ENCODE data around the gene DUS4L. TPM values are rescaled to one million over a fixed set of nuclear protein-coding genes. Genes with fewer than 3 reads are reported as not detected.
A peak's percentile ranks its signal among the peaks of the same experiment; 100 is the strongest.

Gene DUS4L, protein sequence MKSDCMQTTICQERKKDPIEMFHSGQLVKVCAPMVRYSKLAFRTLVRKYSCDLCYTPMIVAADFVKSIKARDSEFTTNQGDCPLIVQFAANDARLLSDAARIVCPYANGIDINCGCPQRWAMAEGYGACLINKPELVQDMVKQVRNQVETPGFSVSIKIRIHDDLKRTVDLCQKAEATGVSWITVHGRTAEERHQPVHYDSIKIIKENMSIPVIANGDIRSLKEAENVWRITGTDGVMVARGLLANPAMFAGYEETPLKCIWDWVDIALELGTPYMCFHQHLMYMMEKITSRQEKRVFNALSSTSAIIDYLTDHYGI
- total RNA-seq (10 to 100 TPM; 10.0 to 14.1 (median 11.2) TPM), polyA plus RNA-seq (1 to 10 TPM; 7.5 to 7.9 TPM), total RNA-seq (2.3 reads per million, percentile 11 among the genes with 10 or more reads in this experiment)

DNA sequence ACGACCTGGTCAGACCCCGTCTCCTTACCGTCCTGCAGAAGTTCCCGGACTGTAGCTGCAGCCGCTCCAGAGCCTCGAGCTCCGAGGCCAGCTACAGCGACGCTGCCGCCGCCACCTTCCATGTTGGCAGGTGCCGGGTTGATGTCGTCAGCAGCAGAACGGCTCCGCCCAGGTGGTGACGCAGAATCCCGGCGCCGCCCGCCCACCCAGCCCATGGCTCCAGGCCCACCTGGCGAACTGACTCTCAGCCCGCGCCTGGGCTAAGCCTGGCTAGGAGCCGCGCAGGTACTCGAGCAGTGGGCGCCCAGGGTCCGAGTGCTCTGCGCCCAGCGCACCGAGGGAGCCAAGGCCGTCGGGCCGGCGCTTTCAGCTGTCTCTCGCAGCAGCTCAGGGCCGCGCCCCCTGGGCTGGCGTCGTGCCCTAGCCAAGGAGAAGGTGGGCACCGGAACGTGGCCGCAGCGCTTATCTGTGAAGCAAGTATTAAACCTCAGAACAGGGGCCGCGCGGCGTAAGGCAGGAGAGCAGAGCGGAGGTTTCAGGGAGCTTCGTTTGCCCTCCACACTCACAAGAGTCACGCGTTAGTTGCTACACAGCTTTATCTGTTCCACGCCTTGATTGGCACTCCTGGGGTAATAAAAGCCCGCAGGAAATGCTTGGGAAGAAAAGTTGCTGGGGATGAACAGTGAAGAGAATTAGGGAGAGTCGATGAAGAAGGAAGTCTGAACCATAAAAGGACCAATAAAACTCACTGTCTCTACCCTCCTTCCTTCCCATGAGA is at the start of gene DUS4L, which contains the start of gene COG5:
Gene DUS4L (plus strand): TSS at position 197 of the 778 bp plus-strand sequence. CDS start 3,100 bp downstream, outside the sequence.
Gene COG5 (minus strand): TSS at position 146 of the 778 bp plus-strand sequence. CDS start 24 bp downstream, at position 122.
- Histone ChIP-seq H3K36me3 (ENCODE audit: control insufficient read depth in 2 of 3, insufficient read depth in 3 of 3, low read length in 3 of 3) (no peaks in the 10 kb centered on the region), H3K4me1 (ENCODE audit: control insufficient read depth in 2 of 2, insufficient read depth in 2 of 2, low read length in 2 of 2) (peaks cover 40 to 50% of the 10 kb centered on the region in 2 donors), H3K27me3 (ENCODE audit: control insufficient read depth in 2 of 2, insufficient read depth in 2 of 2, low read length in 2 of 2) (no peaks in the 10 kb centered on the region), H3K9me3 (ENCODE audit: control insufficient read depth in 2 of 3, low read length in 3 of 3) (no peaks in the 10 kb centered on the region), H3K4me3 (ENCODE audit: low read length) (peak within 1 kb of the TSS; percentile 86), H3K27ac (ENCODE audit: low read depth, low read length) (peak within 1 kb of the TSS; percentile 98)
- H3K9me3 Mint-ChIP-seq: peaks cover 0 to 1% (median 0%) of the 10 kb centered on the region in 11 donors
- ChIA-PET CTCF (interaction anchor here (1.2 kb wide), 1 partner anchor 179 kb away, joined by 4 read pairs; no protein-coding TSS in a partner anchor), POLR2A (interaction anchor here (0.6 to 2.4 kb wide), 13 partner anchors 9 to 416 kb away, joined by 3 to 17 read pairs (median 5); partner anchors contain the start of genes BCAP29, CBLL1, DLD and HBP1)
- no peaks in the 10 kb centered on the region for H3K27me3 Mint-ChIP-seq
- peaks cover 0 to 12% (median 8%) of the 10 kb centered on the region in 5 donors for H3K36me3 Mint-ChIP-seq
- intact Hi-C loops (cut with micrococcal nuclease): loop anchor here (1.0 to 5.0 kb wide), 16 partner anchors 15 to 963 kb away; partner anchors contain the start of genes DLD (in 2 of the 2), PNPLA8 (in 2 of the 2), BCAP29 (in 1 of the 2) and CCDC71L (in 1 of the 2)
- H3K4me1 Mint-ChIP-seq: peaks cover 40 to 76% (median 62%) of the 10 kb centered on the region in 7 donors
- H3K4me3 Mint-ChIP-seq: peak within 1 kb of the TSS; percentile 76 to 99 (median 91)
- H3K27ac Mint-ChIP-seq: peak within 1 kb of the TSS; percentile 87 to 97 (median 93)
- DNase-seq (peak; percentile 78 to 88 (median 84)), ATAC-seq (peak; percentile 91)

DNA sequence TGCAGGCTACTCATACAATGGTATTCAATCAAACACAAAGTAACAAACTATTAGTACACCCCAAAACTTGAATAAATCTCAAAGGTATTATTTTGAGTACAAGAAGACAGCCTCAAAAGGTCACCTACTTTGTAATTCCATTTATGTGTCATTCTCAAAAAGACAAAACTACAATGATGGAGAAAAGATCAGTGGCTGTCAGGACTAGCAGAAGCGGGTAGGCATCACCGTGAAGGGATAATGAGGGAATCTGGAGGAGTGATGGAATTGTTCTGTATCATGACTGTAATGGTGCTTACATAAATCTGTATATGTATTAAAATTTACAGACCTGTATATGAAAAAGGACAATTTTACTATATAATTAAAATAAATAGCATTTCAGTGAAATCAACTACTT is 37.1 kb upstream of the DUS4L start:
- H3K4me1 Mint-ChIP-seq: peaks cover 0 to 44% (median 25%) of the 10 kb centered on the region in 7 donors
- POLR2A ChIA-PET: no interaction called here

DNA sequence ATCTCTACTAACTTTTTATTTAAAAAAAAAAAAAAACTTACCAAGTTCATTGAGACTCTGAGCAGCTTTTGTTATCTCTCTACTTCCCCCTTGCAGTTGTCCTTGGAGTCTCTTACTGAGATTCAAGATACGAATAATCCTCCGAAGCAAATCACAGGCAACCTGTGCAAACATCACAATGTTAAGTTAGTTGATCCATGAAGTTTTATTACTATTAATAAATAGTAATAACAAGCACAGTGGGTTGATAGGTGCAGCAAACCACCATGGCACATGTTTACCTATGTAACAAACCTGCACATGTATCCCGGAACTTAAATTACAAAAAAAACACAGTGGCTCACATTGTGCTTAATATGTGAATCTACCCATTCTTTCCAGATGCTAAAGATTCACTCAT is 36.6 kb upstream of the DUS4L start:
- no peaks in the 10 kb centered on the region for H3K9me3 ChIP-seq (ENCODE audit: control insufficient read depth in 2 of 3, low read length in 3 of 3)
- CTCF ChIA-PET: no interaction called here
- H3K4me1 ChIP-seq (ENCODE audit: control insufficient read depth in 2 of 2, insufficient read depth in 2 of 2, low read length in 2 of 2): no peaks in the 10 kb centered on the region
- DNase-seq (no peak), ATAC-seq (no peak)
- POLR2A ChIA-PET: interaction anchor here (1.2 kb wide), 1 partner anchor 37 kb away, joined by 3 read pairs; no protein-coding TSS in a partner anchor
- H3K27ac Mint-ChIP-seq: no peak overlapping the region
- no peak overlapping the region for H3K4me3 Mint-ChIP-seq
- H3K9me3 Mint-ChIP-seq: no peaks in the 10 kb centered on the region
- H3K4me3 ChIP-seq (ENCODE audit: low read length): no peak overlapping the region
- no peaks in the 10 kb centered on the region for H3K27me3 Mint-ChIP-seq
- H3K36me3 ChIP-seq (ENCODE audit: control insufficient read depth in 2 of 3, insufficient read depth in 3 of 3, low read length in 3 of 3): peaks cover 0 to 8% (median 7%) of the 10 kb centered on the region in 3 experiments
- peaks cover 0 to 41% (median 22%) of the 10 kb centered on the region in 7 donors for H3K4me1 Mint-ChIP-seq
- intact Hi-C loops (cut with micrococcal nuclease): no loop called here
- no peak overlapping the region for H3K27ac ChIP-seq (ENCODE audit: low read depth, low read length)
- no peaks in the 10 kb centered on the region for H3K27me3 ChIP-seq (ENCODE audit: control insufficient read depth in 2 of 2, insufficient read depth in 2 of 2, low read length in 2 of 2)
- peaks cover 3 to 64% (median 43%) of the 10 kb centered on the region in 5 donors for H3K36me3 Mint-ChIP-seq

More for the DNA sequence above, 37.1 kb upstream of the DUS4L start:
- no peaks in the 10 kb centered on the region for H3K9me3 ChIP-seq (ENCODE audit: control insufficient read depth in 2 of 3, low read length in 3 of 3)
- no peaks in the 10 kb centered on the region for H3K27me3 ChIP-seq (ENCODE audit: control insufficient read depth in 2 of 2, insufficient read depth in 2 of 2, low read length in 2 of 2)
- CTCF ChIA-PET: no interaction called here
- no peak for DNase-seq
- H3K36me3 ChIP-seq (ENCODE audit: control insufficient read depth in 2 of 3, insufficient read depth in 3 of 3, low read length in 3 of 3): peaks cover 0 to 8% (median 7%) of the 10 kb centered on the region in 3 experiments
- peaks cover 0 to 3% (median 0%) of the 10 kb centered on the region in 11 donors for H3K9me3 Mint-ChIP-seq
- no peaks in the 10 kb centered on the region for H3K4me1 ChIP-seq (ENCODE audit: control insufficient read depth in 2 of 2, insufficient read depth in 2 of 2, low read length in 2 of 2)
- no peak overlapping the region for H3K27ac ChIP-seq (ENCODE audit: low read depth, low read length)
- peaks cover 3 to 69% (median 47%) of the 10 kb centered on the region in 5 donors for H3K36me3 Mint-ChIP-seq
- H3K4me3 ChIP-seq (ENCODE audit: low read length): no peak overlapping the region
- ATAC-seq: no peak
- intact Hi-C loops (cut with micrococcal nuclease): no loop called here
- no peaks in the 10 kb centered on the region for H3K27me3 Mint-ChIP-seq
- no peak overlapping the region for H3K27ac Mint-ChIP-seq
- H3K4me3 Mint-ChIP-seq: no peak overlapping the region

DNA sequence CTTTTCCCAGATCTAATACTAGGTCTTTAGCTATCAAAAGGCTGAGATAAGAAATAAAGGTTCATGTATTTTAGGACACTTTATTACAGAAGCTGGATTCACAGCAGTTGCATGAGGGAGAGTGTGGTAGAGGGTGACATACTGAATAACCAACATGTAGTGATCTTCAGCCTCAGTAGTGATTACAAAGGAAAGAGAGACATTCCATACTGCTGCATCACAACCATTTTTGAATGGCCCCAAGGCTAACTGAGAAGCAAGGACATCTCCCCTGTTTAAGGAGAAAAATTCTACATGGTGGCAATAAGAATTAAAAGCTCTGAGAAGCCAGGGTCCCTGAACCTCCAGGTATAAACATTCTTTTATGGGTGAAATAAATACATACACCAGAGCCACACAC is 35.3 kb upstream of the DUS4L start:
- H3K9me3 Mint-ChIP-seq: no peaks in the 10 kb centered on the region
- ChIA-PET CTCF (no interaction called here), POLR2A (interaction anchor here (1.2 kb wide), 1 partner anchor 36 kb away, joined by 3 read pairs; no protein-coding TSS in a partner anchor)
- H3K27me3 Mint-ChIP-seq: no peaks in the 10 kb centered on the region
- DNase-seq: no peak
- Histone ChIP-seq H3K36me3 (ENCODE audit: control insufficient read depth in 2 of 3, insufficient read depth in 3 of 3, low read length in 3 of 3) (peaks cover 0 to 8% (median 7%) of the 10 kb centered on the region in 3 experiments), H3K27me3 (ENCODE audit: control insufficient read depth in 2 of 2, insufficient read depth in 2 of 2, low read length in 2 of 2) (no peaks in the 10 kb centered on the region), H3K27ac (ENCODE audit: low read depth, low read length) (no peak overlapping the region), H3K4me1 (ENCODE audit: control insufficient read depth in 2 of 2, insufficient read depth in 2 of 2, low read length in 2 of 2) (no peaks in the 10 kb centered on the region), H3K9me3 (ENCODE audit: control insufficient read depth in 2 of 3, low read length in 3 of 3) (no peaks in the 10 kb centered on the region), H3K4me3 (ENCODE audit: low read length) (no peak overlapping the region)
- peaks cover 9 to 63% (median 38%) of the 10 kb centered on the region in 5 donors for H3K36me3 Mint-ChIP-seq
- peaks cover 7 to 43% (median 27%) of the 10 kb centered on the region in 7 donors for H3K4me1 Mint-ChIP-seq
- no peak overlapping the region for H3K27ac Mint-ChIP-seq
- ATAC-seq: no peak
- H3K4me3 Mint-ChIP-seq: no peak overlapping the region
- intact Hi-C loops (cut with micrococcal nuclease): no loop called here

DNA sequence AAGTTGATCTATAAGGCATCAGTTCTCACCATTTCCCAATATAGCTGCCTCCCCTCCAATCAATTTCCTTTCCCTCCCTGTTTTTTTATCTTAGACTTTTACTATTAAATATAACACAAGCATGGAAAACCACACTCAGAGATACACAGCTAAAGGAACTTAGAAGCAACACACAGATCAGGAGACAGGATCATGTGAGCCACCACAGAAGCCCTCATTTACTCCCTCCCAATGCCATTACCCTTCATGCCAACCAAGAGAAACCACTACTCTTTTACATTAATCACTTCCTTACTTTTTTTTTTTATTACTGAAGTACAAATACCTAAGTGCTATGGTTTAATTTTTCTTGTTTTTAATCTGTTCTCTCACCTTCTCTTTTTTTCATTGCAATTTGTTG is 33.0 kb upstream of the DUS4L start:
- Histone ChIP-seq H3K36me3 (ENCODE audit: control insufficient read depth in 2 of 3, insufficient read depth in 3 of 3, low read length in 3 of 3) (peaks cover 0 to 7% (median 4%) of the 10 kb centered on the region in 3 experiments), H3K4me1 (ENCODE audit: control insufficient read depth in 2 of 2, insufficient read depth in 2 of 2, low read length in 2 of 2) (no peaks in the 10 kb centered on the region), H3K9me3 (ENCODE audit: control insufficient read depth in 2 of 3, low read length in 3 of 3) (no peaks in the 10 kb centered on the region), H3K27me3 (ENCODE audit: control insufficient read depth in 2 of 2, insufficient read depth in 2 of 2, low read length in 2 of 2) (no peaks in the 10 kb centered on the region), H3K27ac (ENCODE audit: low read depth, low read length) (no peak overlapping the region), H3K4me3 (ENCODE audit: low read length) (no peak overlapping the region)
- ChIA-PET POLR2A (no interaction called here), CTCF (no interaction called here)
- intact Hi-C loops (cut with micrococcal nuclease): loop anchor here in 1 of 2 donors (5.0 kb wide), 1 partner anchor 1308 kb away; no protein-coding TSS in a partner anchor
- no peaks in the 10 kb centered on the region for H3K27me3 Mint-ChIP-seq
- H3K4me1 Mint-ChIP-seq: peaks cover 21 to 66% (median 50%) of the 10 kb centered on the region in 7 donors
- no peak overlapping the region for H3K4me3 Mint-ChIP-seq
- no peak for ATAC-seq
- DNase-seq: no peak
- no peak overlapping the region for H3K27ac Mint-ChIP-seq
- peaks cover 28 to 66% (median 48%) of the 10 kb centered on the region in 5 donors for H3K36me3 Mint-ChIP-seq
- peaks cover 0 to 14% (median 3%) of the 10 kb centered on the region in 11 donors for H3K9me3 Mint-ChIP-seq

DNA sequence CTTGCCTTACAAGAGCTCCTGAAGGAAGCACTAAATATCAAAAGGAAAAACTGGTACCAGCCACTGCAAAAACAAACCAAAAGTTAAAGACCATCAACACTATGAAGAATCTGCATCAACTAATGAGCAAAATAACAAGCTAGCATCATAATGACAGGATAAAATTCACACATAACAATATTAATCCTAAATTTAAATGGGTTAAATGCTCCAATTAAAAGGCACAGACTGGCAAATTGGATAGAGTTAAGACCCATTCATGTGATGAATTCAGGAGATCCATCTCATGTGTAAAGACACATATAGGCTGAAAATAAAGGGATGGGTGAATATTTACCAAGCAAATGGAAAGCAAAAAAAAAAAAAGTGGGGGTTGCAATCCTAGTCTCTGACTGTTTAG is 29.6 kb upstream of the DUS4L start:
- Mint-ChIP-seq H3K36me3 (peaks cover 34 to 78% (median 62%) of the 10 kb centered on the region in 5 donors), H3K9me3 (peaks cover 0 to 27% (median 6%) of the 10 kb centered on the region in 11 donors), H3K4me1 (peaks cover 21 to 55% (median 47%) of the 10 kb centered on the region in 7 donors), H3K27me3 (no peaks in the 10 kb centered on the region), H3K27ac (no peak overlapping the region), H3K4me3 (no peak overlapping the region)
- ChIA-PET POLR2A (no interaction called here), CTCF (no interaction called here)
- Histone ChIP-seq H3K27ac (ENCODE audit: low read depth, low read length) (no peak overlapping the region), H3K36me3 (ENCODE audit: control insufficient read depth in 2 of 3, insufficient read depth in 3 of 3, low read length in 3 of 3) (peaks cover 0 to 9% (median 0%) of the 10 kb centered on the region in 3 experiments), H3K4me1 (ENCODE audit: control insufficient read depth in 2 of 2, insufficient read depth in 2 of 2, low read length in 2 of 2) (no peaks in the 10 kb centered on the region), H3K4me3 (ENCODE audit: low read length) (no peak overlapping the region), H3K27me3 (ENCODE audit: control insufficient read depth in 2 of 2, insufficient read depth in 2 of 2, low read length in 2 of 2) (no peaks in the 10 kb centered on the region), H3K9me3 (ENCODE audit: control insufficient read depth in 2 of 3, low read length in 3 of 3) (no peaks in the 10 kb centered on the region)
- intact Hi-C loops (cut with micrococcal nuclease): loop anchor here in 1 of 2 donors (5.0 kb wide), 1 partner anchor 1312 kb away; no protein-coding TSS in a partner anchor
- no peak for ATAC-seq
- DNase-seq: no peak

All from naive thymus-derived CD4-positive, alpha-beta T cell (primary cell).